Right atrium auricular region (tissue), 2 donors: Measurements from ENCODE around the gene ZNF143. TPM values are rescaled to one million over a fixed set of nuclear protein-coding genes. Genes with fewer than 3 reads are reported as not detected.
"Not testable (repeated sequence)": the region's sequence is repeated elsewhere in the genome, so short reads cannot be mapped to it uniquely, and the experiment has no call there.

Source experiments
- DNase-seq: peaks from one replicate; pipeline ENCODE4 v3.0.0-alpha.2; 2019; ENCODE audit warnings: low spot score
- H3K27ac ChIP-seq, 2 donors: fragments of 200-600 bp; sonication (generic); 1 replicate in 1 of 2; 2 replicates in 1 of 2; pipeline ENCODE4 v1.5.1; 2016 to 2019
- H3K27me3 ChIP-seq, 2 donors: fragments of 200-600 bp; sonication (generic); one replicate each; pipeline versions ENCODE4 v1.5.1 to v1.6.0; 2017 to 2019
- H3K36me3 ChIP-seq: fragments of 200-600 bp; sonication (generic); one replicate; pipeline ENCODE4 v1.5.1; 2016
- H3K4me1 ChIP-seq, 2 donors: fragments of 200-600 bp; sonication (generic); one replicate each; pipeline versions ENCODE4 v1.5.1 to v1.6.0; 2017 to 2019
- H3K4me3 ChIP-seq, 2 donors: fragments of 200-600 bp; sonication (generic); 1 replicate in 1 of 2; 2 replicates in 1 of 2; pipeline ENCODE4 v1.5.1; 2017 to 2019; ENCODE audit warnings: mild to moderate bottlenecking in 1 of 2, moderate library complexity in 1 of 2
- H3K9me3 ChIP-seq, 2 donors: fragments of 200-600 bp; sonication (generic); one replicate each; pipeline ENCODE4 v1.5.1; 2019
- CTCF ChIP-seq, 2 donors: fragments of 200-600 bp; sonication (generic); IDR thresholded peaks; one replicate each; pipeline ENCODE4 v1.5.1; 2019; ENCODE audit warnings: antibody characterized with exemption in 2 of 2
- total RNA-seq, 2 donors: library from RNA; depleted of rRNA; stranded (reverse); fragments of >200 nt; gene quantifications; one replicate each; pipeline ENCODE4 v1.1.0, GENCODE V29; 2016

ZNF143 gene
- total RNA-seq, 2 donors from 2014 or later: 19.0 to 22.8 TPM

GRCh38 chr11:9506489-9507276 lies 45.9 kb downstream of the ZNF143 start:
- Histone ChIP-seq H3K4me1 (peaks cover 0 to 4% of the 10 kb centered on the region in 2 donors), H3K36me3 (peaks cover 33% of the 10 kb centered on the region), H3K27ac (no peak overlapping the region), H3K4me3 (no peak overlapping the region), H3K27me3 (no peaks in the 10 kb centered on the region), H3K9me3 (no peaks in the 10 kb centered on the region)
- DNase-seq: peak; percentile 75
- peak; percentile 89 to 93 for TF ChIP-seq CTCF (IDR thresholded peaks at IDR 0.05)

- Histone ChIP-seq H3K36me3 (peaks cover 36% of the 10 kb centered on the region), H3K4me1 (peaks cover 0 to 4% of the 10 kb centered on the region in 2 donors), H3K9me3 (no peaks in the 10 kb centered on the region), H3K4me3 (no peak overlapping the region), H3K27me3 (no peaks in the 10 kb centered on the region), H3K27ac (no peak overlapping the region)
- DNase-seq: no peak
- TF ChIP-seq CTCF (IDR thresholded peaks at IDR 0.05): no peak
These were observed 46.4 kb downstream of the ZNF143 start for GRCh38 chr11:9507277-9507580.

- no peak overlapping the region for H3K27ac ChIP-seq
- no peak for TF ChIP-seq CTCF (IDR thresholded peaks at IDR 0.05)
- H3K4me3 ChIP-seq: no peak overlapping the region
- H3K9me3 ChIP-seq: no peaks in the 10 kb centered on the region
- peaks cover 54% of the 10 kb centered on the region for H3K36me3 ChIP-seq
- H3K4me1 ChIP-seq: peaks cover 0 to 4% of the 10 kb centered on the region in 2 donors
- DNase-seq: no peak
- H3K27me3 ChIP-seq: no peaks in the 10 kb centered on the region
These were observed 48.2 kb downstream of the ZNF143 start for GRCh38 chr11:9509041-9509440.

DNA sequence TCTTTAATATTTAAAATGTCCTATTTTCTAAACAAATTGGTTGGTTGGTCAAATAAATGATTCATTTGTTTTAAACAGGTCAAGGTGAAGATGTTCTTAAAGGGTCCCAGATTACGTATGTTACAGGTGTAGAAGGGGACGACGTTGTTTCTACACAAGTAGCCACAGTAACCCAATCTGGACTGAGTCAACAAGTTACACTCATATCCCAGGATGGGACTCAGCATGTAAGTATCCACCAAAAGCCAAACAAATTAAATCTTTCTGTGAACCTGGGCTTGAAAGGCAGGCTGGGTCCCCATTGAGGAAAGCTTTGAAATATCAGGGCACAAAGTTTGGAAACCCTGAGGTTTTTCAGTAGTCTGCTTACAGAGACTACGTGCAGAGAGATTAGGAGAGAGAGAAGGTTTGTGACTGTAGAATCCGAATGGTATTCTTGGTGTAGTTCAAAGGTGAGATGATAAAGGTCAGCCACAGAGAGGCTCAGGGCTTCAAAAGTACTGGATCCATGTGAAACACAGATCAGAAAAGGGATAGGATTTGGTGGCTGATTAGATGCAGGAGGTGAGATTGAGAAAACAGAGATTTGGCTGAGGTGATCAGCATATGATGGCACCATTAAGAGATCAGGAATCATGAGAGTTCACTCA lies 51.7 kb downstream of the ZNF143 start:
- TF ChIP-seq CTCF (IDR thresholded peaks at IDR 0.05): no peak
- no peak overlapping the region for H3K27ac ChIP-seq
- H3K4me1 ChIP-seq: no peaks in the 10 kb centered on the region
- no peaks in the 10 kb centered on the region for H3K9me3 ChIP-seq
- no peaks in the 10 kb centered on the region for H3K27me3 ChIP-seq
- no peak for DNase-seq
- H3K36me3 ChIP-seq: peaks cover 78% of the 10 kb centered on the region
- no peak overlapping the region for H3K4me3 ChIP-seq

DNA sequence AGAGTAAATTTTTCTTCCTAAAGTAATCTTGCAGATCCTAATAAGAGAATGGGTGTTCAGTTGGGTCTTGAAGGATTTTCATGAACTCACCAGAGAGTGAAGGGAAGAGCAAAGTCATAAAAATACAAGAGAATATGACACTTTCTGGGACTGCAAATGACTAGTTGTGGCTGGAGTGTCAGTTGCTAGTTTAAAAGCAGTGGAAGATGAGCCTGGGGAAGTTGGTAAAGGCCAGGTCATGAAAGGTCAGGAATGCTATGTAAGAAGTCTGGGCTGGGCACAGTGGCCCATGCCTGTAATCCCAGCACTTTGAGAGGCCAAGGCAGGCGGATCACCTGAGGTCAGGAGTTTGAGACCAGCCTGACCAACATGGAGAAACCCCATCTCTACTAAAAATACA lies 53.8 kb downstream of the ZNF143 start:
- H3K27me3 ChIP-seq, DNase-seq, H3K27ac ChIP-seq, H3K4me1 ChIP-seq, H3K9me3 ChIP-seq, H3K4me3 ChIP-seq: not testable (repeated sequence)
- H3K36me3 ChIP-seq: peaks cover 72% of the 10 kb centered on the region

- Histone ChIP-seq H3K4me1 (no peaks in the 10 kb centered on the region), H3K27ac (no peak overlapping the region), H3K27me3 (no peaks in the 10 kb centered on the region), H3K9me3 (no peaks in the 10 kb centered on the region), H3K4me3 (no peak overlapping the region), H3K36me3 (peaks cover 59% of the 10 kb centered on the region)
- TF ChIP-seq CTCF (IDR thresholded peaks at IDR 0.05): no peak
- no peak for DNase-seq
These were observed 55.3 kb downstream of the ZNF143 start for GRCh38 chr11:9516113-9516512.
